ENCODE measurements around the gene SNORC. TPM values are rescaled to one million over a fixed set of nuclear protein-coding genes. Genes with fewer than 3 reads are reported as not detected.

The SNORC gene
- total RNA-seq, 1 donor from 2014 or later, result 0.96 TPM

DNA sequence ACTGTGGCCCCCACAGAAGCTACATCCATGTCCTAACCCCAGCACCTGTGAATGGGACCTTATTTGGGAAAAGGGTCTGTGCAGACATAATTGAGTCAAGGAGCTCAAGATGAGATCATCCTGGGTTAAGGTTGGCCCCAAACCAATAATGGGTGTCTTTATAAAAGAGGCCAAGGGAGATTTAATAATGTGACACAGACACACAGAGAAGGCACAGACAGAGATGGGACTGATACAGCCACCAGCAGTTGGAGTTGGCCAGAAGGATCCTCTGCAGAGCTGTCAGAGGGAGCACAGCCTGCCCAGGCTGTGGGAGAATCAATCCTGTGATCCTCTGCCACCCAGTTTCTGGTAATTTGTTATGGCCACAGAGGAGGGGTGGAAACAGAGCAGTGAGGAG, 26.0 kb downstream of the SNORC start:
- H3K27ac ChIP-seq, result no peak overlapping the region
- no peak overlapping the region for H3K4me3 ChIP-seq
- no peaks in the 10 kb centered on the region for H3K36me3 ChIP-seq
- H3K4me1 ChIP-seq, result no peaks in the 10 kb centered on the region
- TF ChIP-seq, protein P1, sequence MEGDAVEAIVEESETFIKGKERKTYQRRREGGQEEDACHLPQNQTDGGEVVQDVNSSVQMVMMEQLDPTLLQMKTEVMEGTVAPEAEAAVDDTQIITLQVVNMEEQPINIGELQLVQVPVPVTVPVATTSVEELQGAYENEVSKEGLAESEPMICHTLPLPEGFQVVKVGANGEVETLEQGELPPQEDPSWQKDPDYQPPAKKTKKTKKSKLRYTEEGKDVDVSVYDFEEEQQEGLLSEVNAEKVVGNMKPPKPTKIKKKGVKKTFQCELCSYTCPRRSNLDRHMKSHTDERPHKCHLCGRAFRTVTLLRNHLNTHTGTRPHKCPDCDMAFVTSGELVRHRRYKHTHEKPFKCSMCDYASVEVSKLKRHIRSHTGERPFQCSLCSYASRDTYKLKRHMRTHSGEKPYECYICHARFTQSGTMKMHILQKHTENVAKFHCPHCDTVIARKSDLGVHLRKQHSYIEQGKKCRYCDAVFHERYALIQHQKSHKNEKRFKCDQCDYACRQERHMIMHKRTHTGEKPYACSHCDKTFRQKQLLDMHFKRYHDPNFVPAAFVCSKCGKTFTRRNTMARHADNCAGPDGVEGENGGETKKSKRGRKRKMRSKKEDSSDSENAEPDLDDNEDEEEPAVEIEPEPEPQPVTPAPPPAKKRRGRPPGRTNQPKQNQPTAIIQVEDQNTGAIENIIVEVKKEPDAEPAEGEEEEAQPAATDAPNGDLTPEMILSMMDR (IDR thresholded peaks at IDR 0.05), result no peak
- intact Hi-C loops (cut with DNase I), result no loop called here
- H3K9me3 ChIP-seq, result no peaks in the 10 kb centered on the region
- ATAC-seq (no peak), DNase-seq (no peak)
- peaks cover 6% of the 10 kb centered on the region for H3K27me3 ChIP-seq

DNA sequence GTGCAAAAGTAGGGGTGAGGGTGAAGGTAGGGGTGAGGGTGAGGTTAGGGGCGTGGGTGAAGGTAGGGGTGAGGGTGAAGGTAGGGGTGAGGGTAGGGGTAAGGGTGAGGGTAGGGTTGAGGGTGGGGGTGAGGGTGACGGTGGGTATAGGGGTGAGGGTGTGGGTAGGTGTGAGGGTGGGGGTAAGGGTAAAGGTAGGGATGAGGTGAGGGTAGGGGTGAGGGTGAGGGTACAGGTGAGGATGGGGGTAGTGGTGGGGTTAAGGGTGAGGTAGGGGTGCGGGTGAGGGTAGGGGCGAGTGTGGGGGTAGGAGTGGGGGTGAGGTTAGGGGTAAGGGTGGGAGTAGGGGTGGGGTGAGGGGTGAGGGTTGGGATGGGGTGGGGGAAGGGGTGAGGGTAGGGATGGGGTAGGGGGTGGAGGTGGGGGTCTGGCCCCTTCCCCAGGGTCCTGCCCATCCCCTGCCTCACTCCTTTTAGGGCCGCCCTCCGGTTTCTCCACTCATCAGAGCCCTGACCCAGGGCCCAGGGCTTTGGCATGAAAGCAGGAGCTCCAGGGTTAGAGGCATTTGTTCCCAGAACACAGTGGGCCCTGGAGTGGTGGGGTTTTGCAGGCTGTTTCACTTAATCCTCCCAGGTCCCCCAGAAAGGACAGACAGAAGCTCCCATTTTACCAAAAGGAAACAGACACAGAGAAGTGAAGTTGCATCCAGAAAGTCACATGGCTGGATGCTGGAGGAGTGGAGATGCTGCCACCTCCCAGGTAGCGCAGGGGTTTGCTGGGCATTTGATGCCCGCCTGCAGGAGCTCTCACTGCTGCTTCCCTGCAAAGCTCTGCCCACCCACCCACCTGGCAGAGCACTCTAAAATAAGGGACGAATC, 26.9 kb downstream of the SNORC start:
- H3K4me3 ChIP-seq, result no peak overlapping the region
- ATAC-seq (peak; percentile 18), DNase-seq (no peak)
- H3K9me3 ChIP-seq, result no peaks in the 10 kb centered on the region
- no peak overlapping the region for H3K27ac ChIP-seq
- H3K36me3 ChIP-seq, result no peaks in the 10 kb centered on the region
- H3K4me1 ChIP-seq, result no peaks in the 10 kb centered on the region
- TF ChIP-seq, protein P1 (IDR thresholded peaks at IDR 0.05), result no peak
- peaks cover 11% of the 10 kb centered on the region for H3K27me3 ChIP-seq
- intact Hi-C loops (cut with DNase I), result no loop called here

DNA sequence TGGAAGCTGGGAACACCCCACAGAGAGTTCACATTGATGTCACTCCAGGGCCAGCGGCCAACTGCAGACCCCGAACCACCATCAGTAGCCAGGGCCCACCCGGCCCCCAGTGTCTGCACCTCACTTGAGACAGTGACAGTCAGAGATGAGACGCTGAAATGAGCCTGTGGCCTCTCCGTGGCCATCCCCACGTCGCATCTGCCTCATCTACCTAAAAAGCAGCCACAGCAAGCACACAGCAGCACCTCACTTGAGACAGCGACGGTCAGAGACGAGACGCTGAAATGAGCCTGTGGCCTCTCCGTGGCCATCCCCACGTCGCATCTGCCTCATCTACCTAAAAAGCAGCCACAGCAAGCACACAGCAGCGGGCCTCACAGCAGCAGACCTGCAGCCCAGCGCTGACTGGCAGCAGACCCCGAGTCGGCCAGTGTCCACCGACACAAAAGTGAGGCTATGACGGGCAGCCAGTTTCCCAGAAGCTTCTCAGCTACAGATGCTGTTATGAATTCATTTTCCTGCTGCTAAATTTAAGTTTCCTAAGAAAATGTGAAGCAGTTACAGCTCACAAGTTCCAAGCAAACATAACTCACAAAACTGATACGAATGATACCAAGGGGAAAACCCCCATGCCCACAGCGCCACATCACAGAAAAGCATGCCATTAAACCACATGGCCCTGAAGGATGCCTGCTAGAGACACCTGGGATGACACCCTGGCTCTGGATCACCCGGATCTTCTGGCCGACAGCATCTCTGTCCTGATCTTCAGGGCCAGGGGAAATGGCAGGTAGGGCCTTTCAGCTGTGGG, 27.7 kb downstream of the SNORC start:
- Histone ChIP-seq H3K4me1 (no peaks in the 10 kb centered on the region), H3K9me3 (no peaks in the 10 kb centered on the region), H3K36me3 (no peaks in the 10 kb centered on the region), H3K4me3 (no peak overlapping the region), H3K27me3 (peaks cover 13% of the 10 kb centered on the region), H3K27ac (no peak overlapping the region)
- ATAC-seq (no peak), DNase-seq (no peak)
- TF ChIP-seq, protein P1 (IDR thresholded peaks at IDR 0.05), result no peak
- intact Hi-C loops (cut with DNase I), result no loop called here

DNA sequence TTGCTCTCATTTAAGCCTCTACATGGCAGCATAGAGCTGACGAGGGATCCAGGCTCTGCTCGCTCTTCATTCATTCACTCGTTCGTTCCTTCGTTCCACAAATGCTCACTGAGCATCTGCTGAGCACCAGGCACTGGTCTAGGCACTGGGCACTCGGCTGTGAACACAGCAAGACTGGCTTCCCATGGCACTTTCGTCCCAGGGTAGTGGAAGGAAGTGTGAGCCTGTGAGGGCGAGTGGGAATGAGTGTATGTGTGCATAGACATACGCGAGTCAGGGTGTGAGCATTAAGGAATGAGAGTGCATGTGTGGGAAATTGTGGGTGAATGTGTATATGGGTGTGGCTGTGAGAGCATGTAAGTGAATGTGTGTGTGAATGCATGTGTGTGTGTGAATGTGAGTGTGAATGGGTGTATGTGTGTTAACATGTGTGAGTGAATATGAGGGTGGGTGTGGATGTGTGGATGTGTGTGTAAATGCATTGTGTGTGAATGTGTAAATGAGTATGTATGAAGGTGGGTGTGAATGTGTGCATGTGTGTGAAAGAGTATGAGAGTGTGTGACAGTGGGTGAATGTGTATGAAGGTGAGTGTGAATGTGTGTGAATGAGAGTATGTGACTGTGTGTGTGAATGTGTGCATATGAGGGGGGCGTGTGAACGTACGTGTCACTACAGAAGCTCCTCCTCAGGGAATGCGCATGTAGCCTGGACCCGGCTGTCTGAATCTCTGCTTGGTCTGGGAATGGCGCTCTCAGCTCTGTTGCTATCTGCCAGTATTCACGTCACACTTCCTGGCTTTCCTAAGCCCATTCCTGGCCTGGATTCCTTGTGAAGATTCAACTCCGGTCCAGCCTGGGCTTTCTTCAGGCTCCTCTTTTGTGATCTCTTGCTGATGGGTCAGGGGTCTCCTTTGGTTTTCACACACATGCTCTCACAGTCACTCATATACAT, 28.8 kb downstream of the SNORC start:
- DNase-seq (no peak), ATAC-seq (no peak)
- intact Hi-C loops (cut with DNase I), result no loop called here
- Histone ChIP-seq H3K27me3 (peaks cover 13% of the 10 kb centered on the region), H3K4me1 (no peaks in the 10 kb centered on the region), H3K9me3 (no peaks in the 10 kb centered on the region), H3K27ac (no peak overlapping the region), H3K4me3 (no peak overlapping the region), H3K36me3 (no peaks in the 10 kb centered on the region)
- TF ChIP-seq, protein P1 (IDR thresholded peaks at IDR 0.05), result no peak

All from upper lobe of right lung (tissue), 1 donor.